Bronchial epithelial cell (primary cell): ENCODE results near the gene RBM41. TPM values are rescaled to one million over a fixed set of nuclear protein-coding genes. Genes with fewer than 3 reads are reported as not detected.

Experiments used
- total RNA-seq: library from RNA; depleted of rRNA; stranded (reverse); fragments of >200 nt; gene quantifications from 2 replicates; pipeline ENCODE4 v1.2.1, GENCODE V29; 2014

RBM41 gene
- total RNA-seq, 1 donor from 2014 or later: 20.0 TPM

Other genes with a start within 250 kb of the RBM41 start
- gene RIPPLY1, start 215.5 kb downstream of the RBM41 start, total RNA-seq: 0.13 TPM in 1 of 2 replicates, not detected in the other
- not detected in 2 replicates for gene CLDN2, start 198.4 kb downstream of the RBM41 start, total RNA-seq
- gene MORC4, start 118.6 kb downstream of the RBM41 start, total RNA-seq: 23.7 and 37.9 TPM in 2 replicates
- 3.9 and 5.1 TPM in 2 replicates for gene NUP62CL, start 87.6 kb upstream of the RBM41 start, total RNA-seq
- not detected in 2 replicates for gene DNAAF6, start 87.8 kb upstream of the RBM41 start, total RNA-seq